Liver (tissue), 3 donors: ENCODE measurements around the gene TLR9.

ENCODE experiments used
- FOXA1 ChIP-seq: IDR thresholded peaks from 2 replicates; pipeline ENCODE4 v1.6.1; 2016; ENCODE audit warnings: antibody characterized with exemption
- GABPA ChIP-seq, 2 donors: IDR thresholded peaks in 1 of 2; conservative IDR thresholded peaks in 1 of 2; 2 replicates each; pipeline ENCODE4 v1.6.1; 2016; ENCODE audit warnings: antibody characterized with exemption in 2 of 2, mild to moderate bottlenecking in 1 of 2, moderate library complexity in 1 of 2
- NR2F2 ChIP-seq: IDR thresholded peaks from 2 replicates; pipeline ENCODE4 v1.6.1; 2016; ENCODE audit warnings: antibody characterized with exemption
- RXRA ChIP-seq, 2 donors: IDR thresholded peaks; 2 replicates each; pipeline ENCODE4 v1.6.1; 2017 to 2018; ENCODE audit warnings: antibody characterized with exemption in 2 of 2, mild to moderate bottlenecking in 1 of 2
- TAF1 ChIP-seq: conservative IDR thresholded peaks from 2 replicates; pipeline ENCODE4 v1.6.1; 2016; ENCODE audit warnings: antibody characterized with exemption, mild to moderate bottlenecking
- TF ChIP-seq, protein P1 (sequence below): IDR thresholded peaks from 2 replicates; pipeline ENCODE4 v1.6.1; 2016; ENCODE audit warnings: antibody characterized with exemption, mild to moderate bottlenecking
- TF ChIP-seq, protein P2 (sequence below): fragments of 150-350 bp; IDR thresholded peaks from 2 replicates; pipeline ENCODE4 v1.5.1; 2017; ENCODE audit warnings: improper control_type of control experiment, low read depth, low read length; ENCODE audit not compliant: missing input control
- TF ChIP-seq, protein P3 (sequence below): IDR thresholded peaks from 2 replicates; pipeline ENCODE4 v1.6.1; 2016; ENCODE audit warnings: antibody characterized with exemption
- TF ChIP-seq, protein P4 (sequence below): IDR thresholded peaks from 2 replicates; pipeline ENCODE4 v1.6.1; 2016; ENCODE audit warnings: antibody characterized with exemption
- donor health status: healthy.
- donor health status: healthy.

DNA sequence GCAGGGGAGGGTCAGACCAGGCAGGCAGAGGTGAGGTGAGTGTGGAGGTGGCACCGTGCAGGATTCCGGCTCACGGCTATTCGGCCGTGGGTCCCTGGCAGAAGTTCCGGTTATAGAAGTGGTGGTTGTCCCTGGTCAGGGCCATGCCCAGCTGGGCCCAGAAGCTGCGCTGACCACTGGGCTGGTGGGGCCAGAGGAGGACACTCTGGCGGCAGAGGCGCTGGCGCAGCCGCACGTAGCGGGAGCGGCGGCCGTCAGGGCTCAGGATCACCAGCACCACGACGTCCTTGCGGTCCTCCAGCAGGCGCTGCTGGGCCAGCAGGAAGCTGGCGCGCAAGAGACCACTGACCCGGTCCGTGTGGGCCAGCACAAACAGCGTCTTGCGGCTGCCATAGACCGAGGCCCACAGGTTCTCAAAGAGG lies 4.3 kb downstream of the TLR9 start:
- TF ChIP-seq, protein P1, sequence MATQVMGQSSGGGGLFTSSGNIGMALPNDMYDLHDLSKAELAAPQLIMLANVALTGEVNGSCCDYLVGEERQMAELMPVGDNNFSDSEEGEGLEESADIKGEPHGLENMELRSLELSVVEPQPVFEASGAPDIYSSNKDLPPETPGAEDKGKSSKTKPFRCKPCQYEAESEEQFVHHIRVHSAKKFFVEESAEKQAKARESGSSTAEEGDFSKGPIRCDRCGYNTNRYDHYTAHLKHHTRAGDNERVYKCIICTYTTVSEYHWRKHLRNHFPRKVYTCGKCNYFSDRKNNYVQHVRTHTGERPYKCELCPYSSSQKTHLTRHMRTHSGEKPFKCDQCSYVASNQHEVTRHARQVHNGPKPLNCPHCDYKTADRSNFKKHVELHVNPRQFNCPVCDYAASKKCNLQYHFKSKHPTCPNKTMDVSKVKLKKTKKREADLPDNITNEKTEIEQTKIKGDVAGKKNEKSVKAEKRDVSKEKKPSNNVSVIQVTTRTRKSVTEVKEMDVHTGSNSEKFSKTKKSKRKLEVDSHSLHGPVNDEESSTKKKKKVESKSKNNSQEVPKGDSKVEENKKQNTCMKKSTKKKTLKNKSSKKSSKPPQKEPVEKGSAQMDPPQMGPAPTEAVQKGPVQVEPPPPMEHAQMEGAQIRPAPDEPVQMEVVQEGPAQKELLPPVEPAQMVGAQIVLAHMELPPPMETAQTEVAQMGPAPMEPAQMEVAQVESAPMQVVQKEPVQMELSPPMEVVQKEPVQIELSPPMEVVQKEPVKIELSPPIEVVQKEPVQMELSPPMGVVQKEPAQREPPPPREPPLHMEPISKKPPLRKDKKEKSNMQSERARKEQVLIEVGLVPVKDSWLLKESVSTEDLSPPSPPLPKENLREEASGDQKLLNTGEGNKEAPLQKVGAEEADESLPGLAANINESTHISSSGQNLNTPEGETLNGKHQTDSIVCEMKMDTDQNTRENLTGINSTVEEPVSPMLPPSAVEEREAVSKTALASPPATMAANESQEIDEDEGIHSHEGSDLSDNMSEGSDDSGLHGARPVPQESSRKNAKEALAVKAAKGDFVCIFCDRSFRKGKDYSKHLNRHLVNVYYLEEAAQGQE = no peak
- TF ChIP-seq, protein P2, sequence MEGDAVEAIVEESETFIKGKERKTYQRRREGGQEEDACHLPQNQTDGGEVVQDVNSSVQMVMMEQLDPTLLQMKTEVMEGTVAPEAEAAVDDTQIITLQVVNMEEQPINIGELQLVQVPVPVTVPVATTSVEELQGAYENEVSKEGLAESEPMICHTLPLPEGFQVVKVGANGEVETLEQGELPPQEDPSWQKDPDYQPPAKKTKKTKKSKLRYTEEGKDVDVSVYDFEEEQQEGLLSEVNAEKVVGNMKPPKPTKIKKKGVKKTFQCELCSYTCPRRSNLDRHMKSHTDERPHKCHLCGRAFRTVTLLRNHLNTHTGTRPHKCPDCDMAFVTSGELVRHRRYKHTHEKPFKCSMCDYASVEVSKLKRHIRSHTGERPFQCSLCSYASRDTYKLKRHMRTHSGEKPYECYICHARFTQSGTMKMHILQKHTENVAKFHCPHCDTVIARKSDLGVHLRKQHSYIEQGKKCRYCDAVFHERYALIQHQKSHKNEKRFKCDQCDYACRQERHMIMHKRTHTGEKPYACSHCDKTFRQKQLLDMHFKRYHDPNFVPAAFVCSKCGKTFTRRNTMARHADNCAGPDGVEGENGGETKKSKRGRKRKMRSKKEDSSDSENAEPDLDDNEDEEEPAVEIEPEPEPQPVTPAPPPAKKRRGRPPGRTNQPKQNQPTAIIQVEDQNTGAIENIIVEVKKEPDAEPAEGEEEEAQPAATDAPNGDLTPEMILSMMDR = no peak
- no peak for TF ChIP-seq FOXA1
- TF ChIP-seq, protein P3, sequence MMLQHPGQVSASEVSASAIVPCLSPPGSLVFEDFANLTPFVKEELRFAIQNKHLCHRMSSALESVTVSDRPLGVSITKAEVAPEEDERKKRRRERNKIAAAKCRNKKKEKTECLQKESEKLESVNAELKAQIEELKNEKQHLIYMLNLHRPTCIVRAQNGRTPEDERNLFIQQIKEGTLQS = no peak
- no peak for TF ChIP-seq RXRA (IDR thresholded peaks at IDR 0.05)
- no peak for TF ChIP-seq NR2F2
- no peak for TF ChIP-seq GABPA (IDR thresholded peaks at IDR 0.05 in 1 of 2, conservative IDR thresholded peaks at IDR 0.05 in 1 of 2)
- no peak for TF ChIP-seq TAF1
- TF ChIP-seq, protein P4, sequence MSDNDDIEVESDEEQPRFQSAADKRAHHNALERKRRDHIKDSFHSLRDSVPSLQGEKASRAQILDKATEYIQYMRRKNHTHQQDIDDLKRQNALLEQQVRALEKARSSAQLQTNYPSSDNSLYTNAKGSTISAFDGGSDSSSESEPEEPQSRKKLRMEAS = no peak
